Rectal smooth muscle tissue (tissue), 1 donor: ENCODE measurements around the gene VSTM2B.
A peak's percentile ranks its signal among the peaks of the same experiment; 100 is the strongest.

Experiments used
- H3K27ac ChIP-seq: one replicate; pipeline ENCODE4 v1.7.0; 2013; ENCODE audit warnings: low read depth, low read length, inconsistent platforms
- H3K27me3 ChIP-seq: one replicate; pipeline ENCODE4 v1.7.0; 2013; ENCODE audit warnings: low read length; ENCODE audit not compliant: control insufficient read depth, insufficient read depth
- H3K36me3 ChIP-seq: one replicate; pipeline ENCODE4 v1.7.0; 2013; ENCODE audit warnings: low read length; ENCODE audit not compliant: control insufficient read depth, insufficient read depth
- H3K4me1 ChIP-seq: one replicate; pipeline ENCODE4 v1.7.0; 2013; ENCODE audit warnings: low read length; ENCODE audit not compliant: control insufficient read depth, insufficient read depth
- H3K4me3 ChIP-seq: one replicate; pipeline ENCODE4 v1.7.0; 2013; ENCODE audit warnings: low read length
- H3K9ac ChIP-seq: one replicate; pipeline ENCODE4 v1.7.0; 2013; ENCODE audit warnings: low read length

Gene VSTM2B

GRCh38 chr19:29593869-29594268 lies 68.1 kb downstream of the VSTM2B start:
- Histone ChIP-seq H3K27ac (no peak overlapping the region), H3K4me1 (no peaks in the 10 kb centered on the region), H3K27me3 (peaks cover 6% of the 10 kb centered on the region), H3K9ac (no peak overlapping the region), H3K36me3 (no peaks in the 10 kb centered on the region), H3K4me3 (no peak overlapping the region)

- Histone ChIP-seq H3K9ac (no peak overlapping the region), H3K4me3 (no peak overlapping the region), H3K4me1 (no peaks in the 10 kb centered on the region), H3K27me3 (peaks cover 6% of the 10 kb centered on the region), H3K27ac (no peak overlapping the region), H3K36me3 (no peaks in the 10 kb centered on the region)
Observed at GRCh38 chr19:29596080-29596727, 70.4 kb downstream of the VSTM2B start.

- Histone ChIP-seq H3K4me1 (no peaks in the 10 kb centered on the region), H3K9ac (no peak overlapping the region), H3K4me3 (no peak overlapping the region), H3K27me3 (peaks cover 6% of the 10 kb centered on the region), H3K36me3 (no peaks in the 10 kb centered on the region), H3K27ac (no peak overlapping the region)
Observed at GRCh38 chr19:29596885-29597525, 71.2 kb downstream of the VSTM2B start.

- Histone ChIP-seq H3K4me3 (no peak overlapping the region), H3K9ac (no peak overlapping the region), H3K4me1 (no peaks in the 10 kb centered on the region), H3K27me3 (peaks cover 6% of the 10 kb centered on the region), H3K36me3 (no peaks in the 10 kb centered on the region), H3K27ac (no peak overlapping the region)
Observed at GRCh38 chr19:29598036-29598435, 72.2 kb downstream of the VSTM2B start.

- Histone ChIP-seq H3K4me1 (no peaks in the 10 kb centered on the region), H3K36me3 (no peaks in the 10 kb centered on the region), H3K4me3 (no peak overlapping the region), H3K27me3 (peaks cover 6% of the 10 kb centered on the region), H3K27ac (no peak overlapping the region), H3K9ac (no peak overlapping the region)
Observed at GRCh38 chr19:29598496-29598895, 72.7 kb downstream of the VSTM2B start.

GRCh38 chr19:29603308-29603707 lies 77.5 kb downstream of the VSTM2B start:
- Histone ChIP-seq H3K9ac (no peak overlapping the region), H3K4me1 (peaks cover 3% of the 10 kb centered on the region), H3K27me3 (no peaks in the 10 kb centered on the region), H3K27ac (no peak overlapping the region), H3K4me3 (no peak overlapping the region), H3K36me3 (no peaks in the 10 kb centered on the region)

GRCh38 chr19:29605653-29606419 lies 80.0 kb downstream of the VSTM2B start, which contains the start of gene POP4:
Gene POP4 (plus strand): TSS chr19:29606283. CDS start chr19:29606319, 36 bp downstream.
- H3K9ac ChIP-seq = peak within 1 kb of the TSS; percentile 97
- H3K27me3 ChIP-seq = no peaks in the 10 kb centered on the region
- H3K36me3 ChIP-seq = peaks cover 4% of the 10 kb centered on the region
- H3K4me3 ChIP-seq = peak within 1 kb of the TSS; percentile 97
- peaks cover 3% of the 10 kb centered on the region for H3K4me1 ChIP-seq
- H3K27ac ChIP-seq = peak within 1 kb of the TSS; percentile 94

- H3K27me3 ChIP-seq = no peaks in the 10 kb centered on the region
- peak overlapping the region; percentile 94 for H3K27ac ChIP-seq
- H3K36me3 ChIP-seq = peaks cover 9% of the 10 kb centered on the region
- peaks cover 3% of the 10 kb centered on the region for H3K4me1 ChIP-seq
- H3K4me3 ChIP-seq = peak overlapping the region; percentile 97
- H3K9ac ChIP-seq = peak overlapping the region; percentile 87
Observed at GRCh38 chr19:29606420-29606747, 80.6 kb downstream of the VSTM2B start.

GRCh38 chr19:29609636-29610035 lies 83.8 kb downstream of the VSTM2B start:
- no peak overlapping the region for H3K9ac ChIP-seq
- no peaks in the 10 kb centered on the region for H3K27me3 ChIP-seq
- no peak overlapping the region for H3K27ac ChIP-seq
- peaks cover 36% of the 10 kb centered on the region for H3K36me3 ChIP-seq
- H3K4me3 ChIP-seq = no peak overlapping the region
- peaks cover 3% of the 10 kb centered on the region for H3K4me1 ChIP-seq

GRCh38 chr19:29610213-29610573 lies 84.4 kb downstream of the VSTM2B start:
- no peak overlapping the region for H3K9ac ChIP-seq
- no peak overlapping the region for H3K27ac ChIP-seq
- peaks cover 3% of the 10 kb centered on the region for H3K4me1 ChIP-seq
- no peaks in the 10 kb centered on the region for H3K27me3 ChIP-seq
- peaks cover 36% of the 10 kb centered on the region for H3K36me3 ChIP-seq
- H3K4me3 ChIP-seq = no peak overlapping the region

- Histone ChIP-seq H3K9ac (no peak overlapping the region), H3K36me3 (peaks cover 38% of the 10 kb centered on the region), H3K4me3 (no peak overlapping the region), H3K4me1 (peaks cover 3% of the 10 kb centered on the region), H3K27ac (no peak overlapping the region), H3K27me3 (no peaks in the 10 kb centered on the region)
Observed at GRCh38 chr19:29610574-29611271, 84.9 kb downstream of the VSTM2B start.

- Histone ChIP-seq H3K4me3 (no peak overlapping the region), H3K36me3 (peaks cover 44% of the 10 kb centered on the region), H3K27me3 (no peaks in the 10 kb centered on the region), H3K4me1 (no peaks in the 10 kb centered on the region), H3K9ac (no peak overlapping the region), H3K27ac (no peak overlapping the region)
Observed at GRCh38 chr19:29612121-29612520, 86.3 kb downstream of the VSTM2B start.
